Daoy (cell line): ENCODE data around the gene DSCAM. TPM values are rescaled to one million over a fixed set of nuclear protein-coding genes. Genes with fewer than 3 reads are reported as not detected.
A peak's percentile ranks its signal among the peaks of the same experiment; 100 is the strongest.

Experiments
- DNase-seq: peaks from one replicate; pipeline ENCODE4 v3.0.0-alpha.2; 2015; ENCODE audit warnings: low read depth
- total RNA-seq: library from RNA; depleted of rRNA; stranded (reverse); fragments of >200 nt; shearing (Covaris generic); gene quantifications from 2 replicates; pipeline ENCODE4 v1.2.3, GENCODE V29; 2014

Gene DSCAM
- total RNA-seq, 1 experiment from 2014 or later = 0.63 TPM

- no peak for DNase-seq
Measured at GRCh38 chr21:40667967-40668366, 179.0 kb downstream of the DSCAM start.

DNA sequence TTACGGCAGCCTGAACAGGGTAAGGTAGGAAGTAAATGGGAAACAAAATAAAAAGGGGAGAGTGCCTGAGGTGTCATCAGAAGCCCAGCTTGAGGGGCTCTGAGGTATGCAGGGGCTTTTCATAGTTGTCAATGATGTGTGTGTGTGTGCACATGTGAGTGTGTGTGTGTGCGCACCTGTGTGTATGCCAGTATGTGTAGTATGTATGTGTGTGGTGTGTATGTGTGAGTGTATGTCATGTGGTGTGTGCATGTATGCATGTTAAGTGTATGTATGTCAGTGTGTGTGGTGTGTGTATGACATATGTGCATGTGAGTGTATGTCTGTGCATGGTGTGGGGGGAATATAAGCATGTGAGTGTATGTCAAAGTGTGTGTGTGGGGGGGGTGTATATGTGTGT lies 184.1 kb downstream of the DSCAM start:
- no peak for DNase-seq

DNA sequence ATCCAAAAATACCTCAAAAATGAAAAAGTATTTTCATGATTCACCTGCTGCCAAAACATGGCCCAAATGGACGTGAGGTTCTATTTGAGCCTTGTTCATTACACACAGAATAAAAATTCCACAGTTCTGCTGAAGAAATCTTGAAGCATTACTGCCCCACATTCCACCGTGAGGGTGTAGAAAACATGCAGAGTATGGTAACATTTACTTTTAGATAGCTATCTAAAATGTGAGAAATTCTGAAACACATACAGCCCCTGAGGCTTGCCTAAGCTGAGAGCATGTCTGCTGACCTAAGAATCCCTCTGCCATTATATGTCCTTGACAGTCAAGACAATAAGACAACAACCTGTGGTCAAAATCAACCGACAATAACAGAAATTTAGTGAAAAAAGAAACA lies 186.5 kb downstream of the DSCAM start:
- DNase-seq = no peak

DNA sequence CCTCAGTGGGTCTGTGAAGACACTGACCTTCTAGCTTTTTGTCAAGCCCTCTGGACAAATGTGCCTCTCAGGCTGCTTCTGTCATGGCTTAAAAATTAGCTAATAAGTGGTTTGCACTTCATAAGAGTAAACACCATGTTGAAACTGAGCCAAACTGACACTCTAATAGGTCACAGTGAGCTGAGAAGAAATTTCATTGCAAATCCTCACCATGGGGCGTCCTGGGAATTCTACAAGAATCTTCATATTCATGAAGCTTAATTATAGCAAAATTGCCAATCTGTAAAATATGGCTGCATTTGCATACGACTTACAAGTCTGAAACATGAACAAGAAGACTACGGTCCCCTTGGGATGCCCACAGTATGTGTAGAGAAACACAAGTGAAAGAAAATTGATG lies 188.6 kb downstream of the DSCAM start:
- no peak for DNase-seq

DNA sequence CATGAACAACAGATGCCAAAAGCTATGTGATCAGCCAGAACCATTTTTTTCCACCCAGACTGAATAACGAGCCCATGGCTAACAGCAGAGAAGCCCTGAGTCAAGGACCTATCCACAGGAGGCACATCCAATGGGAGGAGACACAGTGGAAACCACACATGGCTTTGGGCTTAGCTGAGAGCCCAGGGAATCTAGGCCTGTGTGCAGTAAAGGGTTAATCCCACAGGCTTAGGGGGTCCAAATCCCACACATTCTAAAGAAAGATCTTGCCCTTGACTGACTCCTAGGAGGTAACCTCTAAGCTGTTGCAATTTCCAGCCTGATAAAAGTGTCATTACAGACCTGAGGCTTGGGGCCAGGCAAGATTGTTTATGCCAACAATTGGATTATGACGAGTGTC lies 194.5 kb downstream of the DSCAM start:
- DNase-seq = no peak

DNA sequence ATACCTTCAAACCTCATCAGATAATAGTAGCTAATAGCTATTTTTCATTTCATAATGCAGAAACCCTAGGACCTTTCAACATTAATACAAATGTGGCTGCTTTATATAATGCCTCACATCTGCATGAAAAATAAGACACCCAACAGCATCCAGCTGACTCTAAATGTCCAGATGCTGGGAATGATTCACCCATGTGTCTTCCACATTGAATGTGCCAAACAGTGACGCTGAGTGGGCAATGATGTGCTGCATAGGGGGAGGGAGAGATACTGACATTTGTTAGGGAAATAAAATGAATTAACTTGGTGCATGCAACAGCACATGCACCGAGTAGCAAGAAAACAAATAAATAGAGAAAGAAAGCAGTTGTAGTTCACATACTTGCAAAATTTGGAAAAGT lies 199.3 kb downstream of the DSCAM start:
- DNase-seq = no peak

- no peak for DNase-seq
Measured at GRCh38 chr21:40646651-40647050, 200.3 kb downstream of the DSCAM start.

- DNase-seq = no peak
Measured at GRCh38 chr21:40641042-40641441, 205.9 kb downstream of the DSCAM start.

- no peak for DNase-seq
Measured at GRCh38 chr21:40640266-40640789, 206.6 kb downstream of the DSCAM start.

GRCh38 chr21:40639616-40640194 lies 207.3 kb downstream of the DSCAM start:
- no peak for DNase-seq

- DNase-seq = no peak
Measured at GRCh38 chr21:40638466-40639251, 208.3 kb downstream of the DSCAM start.

- DNase-seq = no peak
Measured at GRCh38 chr21:40636026-40636425, 210.9 kb downstream of the DSCAM start.

DNA sequence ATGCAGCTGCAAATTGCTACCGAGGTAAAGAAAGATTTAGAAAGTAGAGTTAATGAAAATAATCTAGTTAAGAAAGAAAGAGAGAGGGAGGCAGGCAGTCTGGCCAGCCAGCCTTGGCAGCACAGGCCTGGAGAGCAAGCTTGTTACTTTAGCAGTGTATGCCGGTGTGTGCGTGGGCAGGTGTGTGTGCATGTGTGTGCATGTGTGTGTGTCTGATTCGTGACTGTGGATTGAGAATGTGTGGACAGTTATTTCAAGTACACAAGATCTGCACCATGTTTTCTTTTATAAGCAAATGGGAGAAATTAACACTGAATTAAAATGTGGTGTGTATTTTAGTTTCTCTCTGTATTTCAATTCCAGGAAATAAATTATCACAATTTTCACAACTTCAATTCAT lies 211.6 kb downstream of the DSCAM start:
- DNase-seq = no peak

DNA sequence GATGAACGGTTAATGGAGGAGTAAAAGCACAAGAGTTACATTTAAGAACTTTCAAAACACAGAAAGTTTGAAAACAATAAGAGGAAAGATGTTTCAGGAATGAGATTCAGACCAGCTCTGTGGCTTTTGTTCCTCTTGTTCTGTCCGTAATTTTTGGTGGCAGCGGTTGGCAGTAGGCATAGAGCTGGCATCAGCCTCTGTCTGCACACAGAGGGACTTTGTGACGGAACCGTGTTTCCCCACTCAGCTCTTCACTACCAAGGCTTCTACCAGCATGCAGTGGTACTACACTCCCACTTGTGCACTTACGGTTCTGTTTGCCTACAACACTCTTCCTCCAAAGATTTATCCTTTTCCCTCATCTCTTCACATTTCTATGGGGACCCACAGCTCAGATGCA lies 212.8 kb downstream of the DSCAM start:
- no peak for DNase-seq

- no peak for DNase-seq
Measured at GRCh38 chr21:40633048-40633447, 213.9 kb downstream of the DSCAM start.

- peak; percentile 59 for DNase-seq
Measured at GRCh38 chr21:40631211-40631610, 215.7 kb downstream of the DSCAM start.

GRCh38 chr21:40625991-40626390 lies 221.0 kb downstream of the DSCAM start:
- DNase-seq = no peak

DNA sequence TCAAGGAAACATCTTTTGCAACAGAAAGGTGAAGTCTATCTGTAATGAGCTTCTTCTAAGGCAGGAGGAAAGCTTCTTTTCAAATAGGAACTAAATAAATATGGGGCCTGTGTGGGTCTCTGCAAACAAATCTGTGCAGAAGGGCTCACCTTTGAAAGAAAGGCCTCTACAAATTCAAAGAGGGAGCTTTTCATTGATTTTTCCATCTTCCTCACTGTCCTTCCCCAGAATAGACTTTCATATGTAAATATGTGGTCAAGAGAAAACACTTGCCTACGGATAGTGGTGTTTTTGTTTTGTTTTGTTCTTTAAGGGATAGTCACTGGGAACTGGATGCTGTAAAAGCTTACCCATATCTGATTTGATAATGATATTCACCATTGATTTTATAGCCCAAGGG lies 223.4 kb downstream of the DSCAM start:
- no peak for DNase-seq

GRCh38 chr21:40622531-40622930 lies 224.4 kb downstream of the DSCAM start:
- peak; percentile 43 for DNase-seq

- no peak for DNase-seq
Measured at GRCh38 chr21:40620386-40621145, 226.4 kb downstream of the DSCAM start.

DNA sequence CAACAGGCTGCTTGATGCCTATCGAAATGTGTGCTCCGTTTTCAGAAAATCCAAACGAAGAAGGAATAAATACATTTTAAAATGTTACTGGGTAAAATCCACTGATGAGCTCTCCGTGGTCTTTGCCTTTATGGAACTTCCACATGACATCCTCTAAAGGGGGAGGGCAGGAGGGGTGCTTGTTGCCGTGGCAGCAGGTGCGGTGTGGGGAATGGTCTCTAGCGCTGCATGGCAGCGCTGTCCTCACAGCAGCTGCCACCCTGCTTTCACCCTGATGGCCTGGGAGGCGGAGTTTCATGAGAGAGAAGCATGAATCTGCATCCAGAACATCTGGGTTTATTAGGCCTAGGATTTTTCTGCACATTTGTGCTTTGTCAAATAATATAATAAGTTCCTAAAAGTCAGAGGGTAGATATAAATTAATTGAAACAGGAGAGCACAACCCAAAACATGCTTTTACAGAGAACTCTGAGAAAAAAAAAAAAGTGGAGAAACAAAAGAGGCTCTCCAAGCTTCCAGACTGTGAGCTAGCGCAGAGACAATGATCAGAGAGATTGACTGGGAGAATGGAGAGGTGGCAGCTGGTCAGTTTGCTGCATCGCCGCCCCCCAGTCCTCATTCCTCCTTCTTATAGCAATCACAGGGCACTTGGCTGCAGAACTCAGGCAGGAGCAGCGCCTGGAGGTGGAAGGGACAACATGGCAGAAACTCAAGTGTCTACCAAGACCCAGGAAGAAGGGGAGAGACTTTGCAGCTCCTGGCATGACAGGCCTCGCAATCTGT lies 228.6 kb downstream of the DSCAM start:
- no peak for DNase-seq

DNA sequence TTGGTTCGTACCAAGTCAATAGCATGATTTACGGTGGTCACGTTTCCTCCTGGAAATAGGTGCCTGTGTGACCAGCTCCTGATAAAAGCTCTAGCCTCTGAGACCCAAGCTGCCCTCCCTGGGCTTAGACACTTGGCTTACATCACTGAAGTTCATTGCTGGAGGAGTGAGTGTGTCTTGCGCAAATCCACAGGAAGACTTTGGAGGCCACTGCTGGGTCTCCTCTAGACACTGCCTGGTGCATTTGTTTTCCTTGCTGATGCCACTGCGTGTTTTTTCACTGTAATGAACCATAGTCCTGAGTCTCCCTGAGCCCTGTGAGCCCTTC lies 230.6 kb downstream of the DSCAM start:
- no peak for DNase-seq
